NCI-H2196 treated with DMSO at 0.1 percent for 48 hours (cell line): Measurements from ENCODE around the gene PCDHGA4.
"Not testable (repeated sequence)": the region's sequence is repeated elsewhere in the genome, so short reads cannot be mapped to it uniquely, and the experiment has no call there.

Experiments
- DNase-seq: peaks from one replicate; lab custom pipeline; 2025; ENCODE audit not compliant: unreplicated experiment; lab: John Stamatoyannopoulos, UW

Gene PCDHGA4

GRCh38 chr5:141346017-141346416 lies 8.8 kb upstream of the PCDHGA4 start:
- not testable (repeated sequence) for DNase-seq

- no peak for DNase-seq
These were observed 4.8 kb upstream of the PCDHGA4 start, which contains the start of gene PCDHGB1 for GRCh38 chr5:141349917-141350619. PCDHGB1 (plus strand) TSS chr5:141350099; CDS start chr5:141350261, 162 bp downstream.

- DNase-seq = no peak
These were observed 3.2 kb upstream of the PCDHGA4 start for GRCh38 chr5:141351591-141351990.

GRCh38 chr5:141355641-141356040 lies 820 bp downstream of the PCDHGA4 start:
- DNase-seq = no peak

- DNase-seq = no peak
These were observed 1.3 kb downstream of the PCDHGA4 start for GRCh38 chr5:141356133-141356532.

GRCh38 chr5:141356950-141357349 lies 2.1 kb downstream of the PCDHGA4 start:
- no peak for DNase-seq

- DNase-seq = no peak
These were observed 5.1 kb downstream of the PCDHGA4 start, which contains the start of gene PCDHGB2 for GRCh38 chr5:141359790-141360426. PCDHGB2 (plus strand) TSS chr5:141359994; CDS start chr5:141360136, 142 bp downstream.

- DNase-seq = no peak
These were observed 5.9 kb downstream of the PCDHGA4 start for GRCh38 chr5:141360685-141361084.

GRCh38 chr5:141362719-141363118 lies 7.9 kb downstream of the PCDHGA4 start:
- DNase-seq = no peak

GRCh38 chr5:141363952-141364660 lies 9.3 kb downstream of the PCDHGA4 start, which contains the start of gene PCDHGA5:
PCDHGA5 (plus strand) TSS chr5:141364162; CDS start chr5:141364331, 169 bp downstream.
- no peak for DNase-seq

GRCh38 chr5:141366016-141366896 lies 11.4 kb downstream of the PCDHGA4 start:
- no peak for DNase-seq

- no peak for DNase-seq
These were observed 15.4 kb downstream of the PCDHGA4 start, which contains the start of gene PCDHGB3 for GRCh38 chr5:141369994-141370848. PCDHGB3 (plus strand) TSS chr5:141370242; CDS start chr5:141370395, 153 bp downstream.

- DNase-seq = no peak
These were observed 17.0 kb downstream of the PCDHGA4 start for GRCh38 chr5:141371572-141372475.

- no peak for DNase-seq
These were observed 19.0 kb downstream of the PCDHGA4 start, which contains the start of gene PCDHGA6 for GRCh38 chr5:141373673-141374317. PCDHGA6 (plus strand) TSS chr5:141373891; CDS start chr5:141374084, 193 bp downstream.

GRCh38 chr5:141374627-141375026 lies 19.8 kb downstream of the PCDHGA4 start:
- DNase-seq = no peak

- DNase-seq = not testable (repeated sequence)
These were observed 20.8 kb downstream of the PCDHGA4 start for GRCh38 chr5:141375444-141376155.
